ENCODE data around the gene PANX3.

The PANX3 gene

DNA sequence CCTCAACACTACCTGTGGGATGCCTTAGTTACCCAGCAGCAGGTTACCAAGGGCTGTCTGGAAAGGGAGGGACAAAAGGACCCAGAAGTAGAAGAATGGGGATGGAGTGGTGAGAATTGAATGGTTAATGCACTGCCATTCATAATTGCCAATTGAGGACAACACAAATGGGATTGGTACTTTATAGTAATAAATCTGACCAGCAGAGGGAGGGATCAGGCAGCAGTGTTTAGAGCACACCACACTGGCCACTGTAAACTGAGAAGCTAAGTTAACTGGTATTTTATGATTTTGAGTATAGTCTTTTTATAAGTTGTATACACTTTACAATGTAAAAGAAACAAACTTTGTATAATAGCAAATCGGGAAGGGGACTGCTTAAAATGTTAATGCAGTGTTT, 22.1 kb downstream of the PANX3 start:
- Histone ChIP-seq H3K27ac (ENCODE audit: low read depth, low read length) (no peak overlapping the region), H3K36me3 (ENCODE audit: low read length) (peaks cover 31% of the 10 kb centered on the region; the same call in 1 of the 2 replicates), H3K9me3 (ENCODE audit: insufficient read depth, low read length) (no peaks in the 10 kb centered on the region)

DNA sequence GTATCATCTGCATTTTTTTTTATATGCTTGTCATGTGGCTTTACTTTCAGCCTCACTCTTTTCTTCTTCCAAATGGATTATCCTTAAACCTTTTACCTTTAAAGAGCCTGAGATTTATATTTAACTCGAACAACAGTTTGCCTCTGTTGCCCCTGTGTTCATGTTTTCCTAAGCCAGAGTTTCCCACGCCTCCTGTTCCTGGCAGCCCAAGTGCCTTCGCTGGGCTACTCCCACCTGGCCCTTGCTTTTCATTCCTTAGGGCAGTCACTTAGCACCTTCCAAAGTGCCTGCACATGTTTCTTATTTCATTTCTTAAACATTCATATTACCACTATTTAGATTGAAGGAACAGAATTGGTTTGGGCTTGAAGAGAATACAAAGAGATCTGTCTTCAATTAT, 24.7 kb downstream of the PANX3 start:
- no peak overlapping the region for H3K4me3 ChIP-seq (ENCODE audit: insufficient read depth, low read length, poor library complexity, severe bottlenecking)
- no peak overlapping the region for H2AFZ ChIP-seq (ENCODE audit: low read depth, low read length, severe bottlenecking)
- H3K36me3 ChIP-seq (ENCODE audit: low read length) = peaks cover 9% of the 10 kb centered on the region; the same call in 1 of the 2 replicates
- no peak overlapping the region for H3K27ac ChIP-seq (ENCODE audit: low read depth, low read length)
- no peaks in the 10 kb centered on the region for H3K27me3 ChIP-seq (ENCODE audit: low read length)
- H3F3A ChIP-seq (ENCODE audit: insufficient read depth) = no peaks in the 10 kb centered on the region
- no peaks in the 10 kb centered on the region for H3K9me2 ChIP-seq (replicated peaks; ENCODE audit: insufficient read depth, low read length)
- no peaks in the 10 kb centered on the region for H3K9me3 ChIP-seq (ENCODE audit: insufficient read depth, low read length)
- no peak overlapping the region for H3K4me2 ChIP-seq (ENCODE audit: low read depth, low read length, poor library complexity, severe bottlenecking)
- no peaks in the 10 kb centered on the region for H3K79me2 ChIP-seq (ENCODE audit: insufficient read depth, low read length)
- H3K9ac ChIP-seq (ENCODE audit: low read length) = no peak overlapping the region
- TF ChIP-seq, protein P1, sequence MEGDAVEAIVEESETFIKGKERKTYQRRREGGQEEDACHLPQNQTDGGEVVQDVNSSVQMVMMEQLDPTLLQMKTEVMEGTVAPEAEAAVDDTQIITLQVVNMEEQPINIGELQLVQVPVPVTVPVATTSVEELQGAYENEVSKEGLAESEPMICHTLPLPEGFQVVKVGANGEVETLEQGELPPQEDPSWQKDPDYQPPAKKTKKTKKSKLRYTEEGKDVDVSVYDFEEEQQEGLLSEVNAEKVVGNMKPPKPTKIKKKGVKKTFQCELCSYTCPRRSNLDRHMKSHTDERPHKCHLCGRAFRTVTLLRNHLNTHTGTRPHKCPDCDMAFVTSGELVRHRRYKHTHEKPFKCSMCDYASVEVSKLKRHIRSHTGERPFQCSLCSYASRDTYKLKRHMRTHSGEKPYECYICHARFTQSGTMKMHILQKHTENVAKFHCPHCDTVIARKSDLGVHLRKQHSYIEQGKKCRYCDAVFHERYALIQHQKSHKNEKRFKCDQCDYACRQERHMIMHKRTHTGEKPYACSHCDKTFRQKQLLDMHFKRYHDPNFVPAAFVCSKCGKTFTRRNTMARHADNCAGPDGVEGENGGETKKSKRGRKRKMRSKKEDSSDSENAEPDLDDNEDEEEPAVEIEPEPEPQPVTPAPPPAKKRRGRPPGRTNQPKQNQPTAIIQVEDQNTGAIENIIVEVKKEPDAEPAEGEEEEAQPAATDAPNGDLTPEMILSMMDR (IDR thresholded peaks at IDR 0.05; ENCODE audit: insufficient read depth, low read length, poor library complexity, severe bottlenecking) = no peak
- no peak for TF ChIP-seq EZH2phosphoT487 (conservative IDR thresholded peaks at IDR 0.05; ENCODE audit: low read length)
- no peaks in the 10 kb centered on the region for H4K20me1 ChIP-seq (ENCODE audit: low read depth, low read length)

More for the DNA sequence above, 22.1 kb downstream of the PANX3 start:
- no peaks in the 10 kb centered on the region for H3K27me3 ChIP-seq (ENCODE audit: low read length)
- H4K20me1 ChIP-seq (ENCODE audit: low read depth, low read length) = no peaks in the 10 kb centered on the region; the same call in 1 of the 2 replicates
- no peak overlapping the region for H3K4me2 ChIP-seq (ENCODE audit: low read depth, low read length, poor library complexity, severe bottlenecking)
- no peaks in the 10 kb centered on the region for H3K9me2 ChIP-seq (replicated peaks; ENCODE audit: insufficient read depth, low read length)
- no peak overlapping the region for H3K4me3 ChIP-seq (ENCODE audit: insufficient read depth, low read length, poor library complexity, severe bottlenecking)
- H3K9ac ChIP-seq (ENCODE audit: low read length) = no peak overlapping the region
- H3F3A ChIP-seq (ENCODE audit: insufficient read depth) = no peaks in the 10 kb centered on the region
- H2AFZ ChIP-seq (ENCODE audit: low read depth, low read length, severe bottlenecking) = no peak overlapping the region
- H3K79me2 ChIP-seq (ENCODE audit: insufficient read depth, low read length) = no peaks in the 10 kb centered on the region
- TF ChIP-seq, protein P1 (IDR thresholded peaks at IDR 0.05; ENCODE audit: insufficient read depth, low read length, poor library complexity, severe bottlenecking) = no peak
- no peak for TF ChIP-seq EZH2phosphoT487 (conservative IDR thresholded peaks at IDR 0.05; ENCODE audit: low read length)

- H4K20me1 ChIP-seq (ENCODE audit: low read depth, low read length) = no peaks in the 10 kb centered on the region
- no peak overlapping the region for H3K9ac ChIP-seq (ENCODE audit: low read length)
- no peaks in the 10 kb centered on the region for H3K79me2 ChIP-seq (ENCODE audit: insufficient read depth, low read length)
- no peaks in the 10 kb centered on the region for H3K9me3 ChIP-seq (ENCODE audit: insufficient read depth, low read length)
- no peaks in the 10 kb centered on the region for H3K27me3 ChIP-seq (ENCODE audit: low read length)
- H3K36me3 ChIP-seq (ENCODE audit: low read length) = peaks cover 3% of the 10 kb centered on the region; the same call in 1 of the 2 replicates
- H3K27ac ChIP-seq (ENCODE audit: low read depth, low read length) = no peak overlapping the region
- no peaks in the 10 kb centered on the region for H3F3A ChIP-seq (ENCODE audit: insufficient read depth)
- TF ChIP-seq EZH2phosphoT487 (conservative IDR thresholded peaks at IDR 0.05; ENCODE audit: low read length) = no peak
- TF ChIP-seq, protein P1 (IDR thresholded peaks at IDR 0.05; ENCODE audit: insufficient read depth, low read length, poor library complexity, severe bottlenecking) = no peak
- no peak overlapping the region for H3K4me2 ChIP-seq (ENCODE audit: low read depth, low read length, poor library complexity, severe bottlenecking)
- no peaks in the 10 kb centered on the region for H3K9me2 ChIP-seq (replicated peaks; ENCODE audit: insufficient read depth, low read length)
- H2AFZ ChIP-seq (ENCODE audit: low read depth, low read length, severe bottlenecking) = no peak overlapping the region
- H3K4me3 ChIP-seq (ENCODE audit: insufficient read depth, low read length, poor library complexity, severe bottlenecking) = no peak overlapping the region
Observed at GRCh38 chr11:124638500-124638899, 27.3 kb downstream of the PANX3 start.
